ENCODE data around the gene FGF8.

FGF8 gene

GRCh38 chr10:101766306-101766705 is 9.6 kb downstream of the FGF8 start:
- peaks cover 2% of the 10 kb centered on the region for H3K36me3 Mint-ChIP-seq
- H3K4me1 Mint-ChIP-seq, result no peaks in the 10 kb centered on the region
- no peak overlapping the region for H3K4me3 Mint-ChIP-seq
- H3K27me3 Mint-ChIP-seq, result peaks cover 11% of the 10 kb centered on the region
- H3K9me3 Mint-ChIP-seq, result no peaks in the 10 kb centered on the region
- H3K27ac Mint-ChIP-seq, result no peak overlapping the region

- H3K9me3 Mint-ChIP-seq, result no peaks in the 10 kb centered on the region
- H3K27ac Mint-ChIP-seq, result no peak overlapping the region
- no peaks in the 10 kb centered on the region for H3K4me1 Mint-ChIP-seq
- no peak overlapping the region for H3K4me3 Mint-ChIP-seq
- H3K36me3 Mint-ChIP-seq, result no peaks in the 10 kb centered on the region
- H3K27me3 Mint-ChIP-seq, result peaks cover 2% of the 10 kb centered on the region
Observed at GRCh38 chr10:101763141-101763846, 12.6 kb downstream of the FGF8 start.

GRCh38 chr10:101762736-101763135 is 13.2 kb downstream of the FGF8 start:
- H3K27ac Mint-ChIP-seq, result no peak overlapping the region
- no peaks in the 10 kb centered on the region for H3K36me3 Mint-ChIP-seq
- H3K9me3 Mint-ChIP-seq, result no peaks in the 10 kb centered on the region
- no peak overlapping the region for H3K4me3 Mint-ChIP-seq
- no peaks in the 10 kb centered on the region for H3K4me1 Mint-ChIP-seq
- peaks cover 2% of the 10 kb centered on the region for H3K27me3 Mint-ChIP-seq

GRCh38 chr10:101761226-101761625 is 14.7 kb downstream of the FGF8 start:
- no peak overlapping the region for H3K4me3 Mint-ChIP-seq
- no peaks in the 10 kb centered on the region for H3K9me3 Mint-ChIP-seq
- no peak overlapping the region for H3K27ac Mint-ChIP-seq
- no peaks in the 10 kb centered on the region for H3K27me3 Mint-ChIP-seq
- H3K36me3 Mint-ChIP-seq, result no peaks in the 10 kb centered on the region
- no peaks in the 10 kb centered on the region for H3K4me1 Mint-ChIP-seq

- H3K27ac Mint-ChIP-seq, result no peak overlapping the region
- H3K36me3 Mint-ChIP-seq, result no peaks in the 10 kb centered on the region
- no peak overlapping the region for H3K4me3 Mint-ChIP-seq
- H3K27me3 Mint-ChIP-seq, result no peaks in the 10 kb centered on the region
- no peaks in the 10 kb centered on the region for H3K4me1 Mint-ChIP-seq
- no peaks in the 10 kb centered on the region for H3K9me3 Mint-ChIP-seq
Observed at GRCh38 chr10:101760510-101760909, 15.4 kb downstream of the FGF8 start.

GRCh38 chr10:101759309-101760247 is 16.3 kb downstream of the FGF8 start:
- Mint-ChIP-seq H3K27ac (no peak overlapping the region), H3K4me1 (no peaks in the 10 kb centered on the region), H3K4me3 (no peak overlapping the region), H3K9me3 (no peaks in the 10 kb centered on the region), H3K36me3 (no peaks in the 10 kb centered on the region), H3K27me3 (no peaks in the 10 kb centered on the region)

- Mint-ChIP-seq H3K27me3 (peaks cover 2% of the 10 kb centered on the region), H3K9me3 (no peaks in the 10 kb centered on the region), H3K4me1 (no peaks in the 10 kb centered on the region), H3K27ac (no peak overlapping the region), H3K4me3 (no peak overlapping the region), H3K36me3 (no peaks in the 10 kb centered on the region)
Observed at GRCh38 chr10:101758858-101759257, 17.1 kb downstream of the FGF8 start.

GRCh38 chr10:101752241-101752640 is 23.7 kb downstream of the FGF8 start:
- Mint-ChIP-seq H3K4me3 (no peak overlapping the region), H3K27me3 (peaks cover 2% of the 10 kb centered on the region), H3K27ac (no peak overlapping the region), H3K4me1 (no peaks in the 10 kb centered on the region), H3K9me3 (no peaks in the 10 kb centered on the region), H3K36me3 (no peaks in the 10 kb centered on the region)

- Mint-ChIP-seq H3K27me3 (peaks cover under 1% of the 10 kb centered on the region), H3K27ac (no peak overlapping the region), H3K4me1 (no peaks in the 10 kb centered on the region), H3K36me3 (no peaks in the 10 kb centered on the region), H3K9me3 (no peaks in the 10 kb centered on the region), H3K4me3 (no peak overlapping the region)
Observed at GRCh38 chr10:101749047-101750016, 26.6 kb downstream of the FGF8 start.

GRCh38 chr10:101748496-101748895 is 27.4 kb downstream of the FGF8 start:
- no peaks in the 10 kb centered on the region for H3K36me3 Mint-ChIP-seq
- no peaks in the 10 kb centered on the region for H3K27me3 Mint-ChIP-seq
- H3K4me1 Mint-ChIP-seq, result no peaks in the 10 kb centered on the region
- no peak overlapping the region for H3K4me3 Mint-ChIP-seq
- no peak overlapping the region for H3K27ac Mint-ChIP-seq
- no peaks in the 10 kb centered on the region for H3K9me3 Mint-ChIP-seq

GRCh38 chr10:101745074-101745696 is 30.7 kb downstream of the FGF8 start:
- no peaks in the 10 kb centered on the region for H3K9me3 Mint-ChIP-seq
- H3K27ac Mint-ChIP-seq, result no peak overlapping the region
- H3K4me1 Mint-ChIP-seq, result no peaks in the 10 kb centered on the region
- peaks cover 2% of the 10 kb centered on the region for H3K27me3 Mint-ChIP-seq
- no peak overlapping the region for H3K4me3 Mint-ChIP-seq
- no peaks in the 10 kb centered on the region for H3K36me3 Mint-ChIP-seq

- Mint-ChIP-seq H3K27me3 (peaks cover 4% of the 10 kb centered on the region), H3K36me3 (no peaks in the 10 kb centered on the region), H3K4me1 (no peaks in the 10 kb centered on the region), H3K9me3 (no peaks in the 10 kb centered on the region), H3K4me3 (no peak overlapping the region), H3K27ac (no peak overlapping the region)
Observed at GRCh38 chr10:101744267-101744666, 31.6 kb downstream of the FGF8 start.

- peaks cover 4% of the 10 kb centered on the region for H3K27me3 Mint-ChIP-seq
- no peaks in the 10 kb centered on the region for H3K36me3 Mint-ChIP-seq
- no peaks in the 10 kb centered on the region for H3K4me1 Mint-ChIP-seq
- no peak overlapping the region for H3K4me3 Mint-ChIP-seq
- H3K27ac Mint-ChIP-seq, result no peak overlapping the region
- H3K9me3 Mint-ChIP-seq, result no peaks in the 10 kb centered on the region
Observed at GRCh38 chr10:101741938-101742337, 34.0 kb downstream of the FGF8 start.

- H3K27ac Mint-ChIP-seq, result no peak overlapping the region
- H3K9me3 Mint-ChIP-seq, result no peaks in the 10 kb centered on the region
- H3K27me3 Mint-ChIP-seq, result peaks cover 10% of the 10 kb centered on the region
- H3K4me1 Mint-ChIP-seq, result no peaks in the 10 kb centered on the region
- H3K36me3 Mint-ChIP-seq, result no peaks in the 10 kb centered on the region
- H3K4me3 Mint-ChIP-seq, result no peak overlapping the region
Observed at GRCh38 chr10:101736666-101737065, 39.2 kb downstream of the FGF8 start.

- H3K9me3 Mint-ChIP-seq, result no peaks in the 10 kb centered on the region
- H3K4me3 Mint-ChIP-seq, result no peak overlapping the region
- no peaks in the 10 kb centered on the region for H3K36me3 Mint-ChIP-seq
- H3K4me1 Mint-ChIP-seq, result no peaks in the 10 kb centered on the region
- peaks cover 12% of the 10 kb centered on the region for H3K27me3 Mint-ChIP-seq
- peak overlapping the region; percentile 3 for H3K27ac Mint-ChIP-seq
Observed at GRCh38 chr10:101732096-101732495, 43.8 kb downstream of the FGF8 start.
